A549 (cell line): ENCODE measurements around the gene WFDC5. TPM values are rescaled to one million over a fixed set of nuclear protein-coding genes. Genes with fewer than 3 reads are reported as not detected.

Source experiments
- ATAC-seq, 2 experiments: fragments of 200-7000 bp in 1 of 2; fragments of >200 bp in 1 of 2; cut with Nextera tagmentation in 1 of 2; cut with Tn5 transposase in 1 of 2; 3 replicates each; pipeline versions ENCODE4 v1.8.0 to v1.9.1; 2018 to 2020; ENCODE audit warnings: mild to moderate bottlenecking in 1 of 2, moderate library complexity in 1 of 2
- CTCF ChIA-PET: fragments of 300-600 bp; sonication (Branson Sonifier 250); formaldehyde crosslinking; extraction: SDS; loops from one replicate; lab custom pipeline; 2021; ENCODE audit warnings: antibody characterized with exemption, inconsistent platforms; lab: Yijun Ruan, JAX
- POLR2A ChIA-PET: fragments of 350-600 bp; formaldehyde crosslinking; extraction: SDS; loops from one replicate; lab custom pipeline; 2021; ENCODE audit warnings: antibody characterized with exemption, inconsistent platforms; lab: Yijun Ruan, JAX
- DNase-seq, 2 experiments: peaks; one replicate each; pipeline versions ENCODE4 v3.0.0 to v3.0.0-alpha.2; 2011 to 2016; ENCODE audit warnings: low read depth in 1 of 2, low spot score in 1 of 2
- FAIRE-seq: peaks from 2 replicates; lab custom pipeline; 2011; peaks lifted over from hg19 to GRCh38; lab: Jason Lieb, UNC
- H3K27ac ChIP-seq, 2 experiments: fragments of >200 bp; sonication (Bioruptor Twin); formaldehyde crosslinking; 3 replicates each; pipeline ENCODE4 v1.5.1; 2016 to 2017
- H3K4me1 ChIP-seq: fragments of >200 bp; sonication (Bioruptor Twin); formaldehyde crosslinking; 3 replicates; pipeline ENCODE4 v1.6.1; 2016
- H3K4me2 ChIP-seq: fragments of >200 bp; sonication (Bioruptor Twin); formaldehyde crosslinking; 3 replicates; pipeline ENCODE4 v1.6.1; 2016
- H3K4me3 ChIP-seq: fragments of >200 bp; sonication (Bioruptor Twin); formaldehyde crosslinking; 3 replicates; pipeline ENCODE4 v1.5.1; 2016
- H3K9me3 ChIP-seq: fragments of >200 bp; sonication (Bioruptor Twin); formaldehyde crosslinking; 3 replicates; pipeline ENCODE4 v1.6.1; 2016
- BCL3 ChIP-seq: fragments of >200 bp; sonication (Bioruptor Twin); formaldehyde crosslinking; IDR thresholded peaks from 3 replicates; pipeline ENCODE4 v1.6.1; 2016
- CBX2 ChIP-seq: fragments of 200-600 bp; sonication (generic); IDR thresholded peaks from 2 replicates; pipeline ENCODE4 v1.6.1; 2016; ENCODE audit warnings: low read depth, mild to moderate bottlenecking, borderline replicate concordance
- CBX8 ChIP-seq: fragments of 200-600 bp; sonication (generic); IDR thresholded peaks from 2 replicates; pipeline ENCODE4 v1.6.1; 2016
- CEBPB ChIP-seq, 2 experiments: fragments of >200 bp in 1 of 2; sonication (Bioruptor Twin) in 1 of 2; formaldehyde crosslinking in 1 of 2; IDR thresholded peaks; 2 replicates each; pipeline ENCODE4 v1.6.1; 2012 to 2016
- CHD4 ChIP-seq: fragments of 200-600 bp; sonication (generic); IDR thresholded peaks from 2 replicates; pipeline ENCODE4 v1.6.1; 2016; ENCODE audit warnings: antibody characterized with exemption, mild to moderate bottlenecking, borderline replicate concordance
- E2F6 ChIP-seq: IDR thresholded peaks from 2 replicates; pipeline ENCODE4 v1.6.1; 2012; ENCODE audit warnings: low read depth, borderline replicate concordance
- EP300 ChIP-seq, 2 experiments: fragments of >200 bp; sonication (Bioruptor Twin); formaldehyde crosslinking; IDR thresholded peaks; 2 replicates in 1 of 2; 3 replicates in 1 of 2; pipeline ENCODE4 v1.6.1; 2016 to 2017
- ESRRA ChIP-seq: fragments of 150-350 bp; IDR thresholded peaks from 2 replicates; pipeline ENCODE4 v1.6.1; 2014; ENCODE audit warnings: mild to moderate bottlenecking, low read length, borderline replicate concordance
- FOSB ChIP-seq: fragments of 250-450 bp; sonication (Bioruptor Pico); IDR thresholded peaks from 2 replicates; pipeline ENCODE4 v1.5.0; 2020; ENCODE audit warnings: mild to moderate bottlenecking, moderate library complexity
- FOSL2 ChIP-seq, 2 experiments: fragments of 450-650 bp in 1 of 2; fragments of >200 bp in 1 of 2; sonication (Bioruptor Twin) in 1 of 2; formaldehyde crosslinking; IDR thresholded peaks; 2 replicates each; pipeline versions ENCODE4 v1.5.0 to v1.6.1; 2016 to 2020; ENCODE audit warnings: mild to moderate bottlenecking in 1 of 2, moderate library complexity in 1 of 2
- FOXS1 ChIP-seq: fragments of 250-450 bp; sonication (Bioruptor Pico); IDR thresholded peaks from 2 replicates; pipeline ENCODE4 v1.5.0; 2020; ENCODE audit warnings: mild to moderate bottlenecking, moderate library complexity
- GATA3 ChIP-seq: IDR thresholded peaks from 2 replicates; pipeline ENCODE4 v1.6.1; 2012; ENCODE audit warnings: borderline replicate concordance
- HDAC2 ChIP-seq: fragments of 200-600 bp; sonication (generic); IDR thresholded peaks from 2 replicates; pipeline ENCODE4 v1.6.1; 2016
- HES2 ChIP-seq: fragments of >200 bp; sonication (Bioruptor Twin); formaldehyde crosslinking; IDR thresholded peaks from 2 replicates; pipeline ENCODE4 v1.6.1; 2016
- HMGXB4 ChIP-seq: fragments of 250-450 bp; sonication (Bioruptor Pico); IDR thresholded peaks from 2 replicates; pipeline ENCODE4 v1.5.0; 2021; ENCODE audit warnings: mild to moderate bottlenecking, moderate library complexity, borderline replicate concordance
- HOXB13 ChIP-seq: fragments of 250-450 bp; sonication (Bioruptor Pico); IDR thresholded peaks from 2 replicates; pipeline ENCODE4 v1.5.0; 2020; ENCODE audit warnings: low read depth, mild to moderate bottlenecking, moderate library complexity
- JUN ChIP-seq, 2 experiments: fragments of >200 bp; sonication (Bioruptor Twin); formaldehyde crosslinking; IDR thresholded peaks; 2 replicates in 1 of 2; 3 replicates in 1 of 2; pipeline ENCODE4 v1.6.1; 2016 to 2017
- JUNB ChIP-seq: fragments of >200 bp; sonication (Bioruptor Twin); formaldehyde crosslinking; IDR thresholded peaks from 2 replicates; pipeline ENCODE4 v1.6.1; 2016
- KDM1A ChIP-seq: fragments of 200-600 bp; sonication (generic); IDR thresholded peaks from 2 replicates; pipeline ENCODE4 v1.6.1; 2016; ENCODE audit warnings: low read depth, mild to moderate bottlenecking
- MYC ChIP-seq: IDR thresholded peaks from 2 replicates; pipeline ENCODE4 v1.6.1; 2012; ENCODE audit warnings: mild to moderate bottlenecking, inconsistent platforms, low read length, improper control_type of control experiment, borderline replicate concordance
- NFE2L2 ChIP-seq: fragments of 150-350 bp; conservative IDR thresholded peaks from 2 replicates; pipeline ENCODE4 v1.6.1; 2014; ENCODE audit warnings: low read length
- PBX3 ChIP-seq: IDR thresholded peaks from 2 replicates; pipeline ENCODE4 v1.6.1; 2012
- PHF8 ChIP-seq: fragments of 200-600 bp; sonication (generic); IDR thresholded peaks from 2 replicates; pipeline ENCODE4 v1.6.1; 2016; ENCODE audit warnings: low read depth, mild to moderate bottlenecking, antibody characterized with exemption, moderate library complexity, borderline replicate concordance
- POLR2A ChIP-seq: IDR thresholded peaks from 2 replicates; pipeline ENCODE4 v1.6.1; 2012; ENCODE audit warnings: mild to moderate bottlenecking, low read length
- POLR2AphosphoS2 ChIP-seq: conservative IDR thresholded peaks from 2 replicates; pipeline ENCODE4 v1.6.1; 2012; ENCODE audit warnings: low read length, improper control_type of control experiment, inconsistent platforms
- RAD21 ChIP-seq, 2 experiments: fragments of >200 bp in 1 of 2; sonication (Bioruptor Twin) in 1 of 2; formaldehyde crosslinking in 1 of 2; IDR thresholded peaks in 1 of 2; conservative IDR thresholded peaks in 1 of 2; 2 replicates in 1 of 2; 3 replicates in 1 of 2; pipeline ENCODE4 v1.6.1; 2012 to 2018; ENCODE audit warnings: inconsistent platforms in 1 of 2
- RCOR1 ChIP-seq: fragments of 150-350 bp; IDR thresholded peaks from 2 replicates; pipeline ENCODE4 v1.6.1; 2014; ENCODE audit warnings: antibody characterized with exemption, low read length, low read depth
- RFX5 ChIP-seq: fragments of 450-650 bp; IDR thresholded peaks from 2 replicates; pipeline ENCODE4 v1.7.1; 2014; ENCODE audit warnings: antibody characterized with exemption, mild to moderate bottlenecking, moderate library complexity
- RNF2 ChIP-seq: fragments of 200-600 bp; sonication (generic); IDR thresholded peaks from 2 replicates; pipeline ENCODE4 v1.6.1; 2016; ENCODE audit warnings: low read depth, mild to moderate bottlenecking, antibody characterized with exemption, moderate library complexity, borderline replicate concordance
- SREBF2 ChIP-seq: fragments of 450-650 bp; IDR thresholded peaks from 2 replicates; pipeline ENCODE4 v1.6.1; 2014; ENCODE audit warnings: mild to moderate bottlenecking, moderate library complexity
- ZC3H11A ChIP-seq: fragments of 450-650 bp; IDR thresholded peaks from 2 replicates; pipeline ENCODE4 v1.6.1; 2014; ENCODE audit warnings: antibody characterized with exemption, mild to moderate bottlenecking
- WGBS: methylation state at CpG from one replicate; pipeline ENCODE4 v1.1.6; 2017; ENCODE audit errors: missing lambda C conversion rate; 5-methylcytosine and 5-hydroxymethylcytosine counted together
- polyA plus RNA-seq, 4 experiments: library from polyadenylated mRNA; depleted of rRNA in 3 of 4; stranded (reverse); fragments of >200 nt; fragmentation: RNase III in 1 of 4; extraction: RNeasy Plus Mini Kit Qiagen cat#74134 plus additional on column Dnase treatment in 1 of 4; gene quantifications; 2 replicates in 3 of 4; 3 replicates in 1 of 4; pipeline ENCODE4 v1.2.3, GENCODE V29; 2011 to 2017

WFDC5 gene
- polyA plus RNA-seq, 2 of the 4 experiments (the other 2 are of a cell fraction): not detected

DNA sequence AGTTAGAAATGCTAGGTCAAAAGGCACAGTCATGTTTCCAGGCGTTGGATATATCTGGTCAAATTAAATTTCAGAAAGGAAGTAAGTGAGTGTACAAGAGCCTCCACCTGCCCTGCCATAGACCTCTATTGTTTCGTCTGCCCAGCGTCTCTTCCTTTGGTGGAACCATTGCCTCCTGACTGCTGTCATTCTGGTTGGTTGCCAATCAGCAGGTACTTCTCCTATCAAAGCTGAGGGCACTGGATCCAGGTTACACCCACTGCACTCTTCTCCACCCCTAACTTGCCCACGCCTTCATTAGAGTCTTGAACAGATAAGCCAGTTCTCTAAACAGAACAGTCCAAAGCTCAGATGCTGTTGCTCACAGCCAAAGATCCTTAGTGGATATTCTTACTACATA is 2.6 kb upstream of the WFDC5 start:
- DNase-seq: no peak
- WGBS: 38% methylated on average over 4 of the region's 4 CpGs
- TF ChIP-seq SREBF2: no peak
- no peak for TF ChIP-seq FOSB
- no peak for TF ChIP-seq CHD4
- TF ChIP-seq BCL3: no peak
- no peak for TF ChIP-seq EP300 (IDR thresholded peaks at IDR 0.05)
- TF ChIP-seq, all 56 proteins: peak for 0
- POLR2A ChIA-PET: no interaction called here
- H3K4me3 ChIP-seq: no peak overlapping the region
- no peaks in the 10 kb centered on the region for H3K9me3 ChIP-seq
- CTCF ChIA-PET: interaction anchor here (0.9 to 1.9 kb wide), 3 partner anchors 22 to 105 kb away, joined by 3 to 11 read pairs (median 4); no protein-coding TSS in a partner anchor
- no peaks in the 10 kb centered on the region for H3K4me1 ChIP-seq
- H3K27ac ChIP-seq: no peak overlapping the region
- no peak overlapping the region for H3K4me2 ChIP-seq
- ATAC-seq: no peak
- FAIRE-seq: no peak

GRCh38 chr20:45115829-45116228 is 855 bp upstream of the WFDC5 start:
- FAIRE-seq: no peak
- POLR2A ChIA-PET: no interaction called here
- CTCF ChIA-PET: interaction anchor here (1.2 to 13.7 kb wide), 3 partner anchors 10 to 72 kb away, joined by 5 to 155 read pairs (median 45); no protein-coding TSS in a partner anchor

GRCh38 chr20:45115386-45115774 is 406 bp upstream of the WFDC5 start:
- Histone ChIP-seq H3K9me3 (no peaks in the 10 kb centered on the region), H3K4me2 (no peak overlapping the region), H3K27ac (no peak overlapping the region), H3K4me3 (no peak overlapping the region), H3K4me1 (no peaks in the 10 kb centered on the region)
- CTCF ChIA-PET: interaction anchor here (1.2 to 13.7 kb wide), 3 partner anchors 9 to 72 kb away, joined by 5 to 155 read pairs (median 45); no protein-coding TSS in a partner anchor
- whole genome bisulfite sequencing: 77% methylated on average over 3 of the region's 3 CpGs
- peak in 1 of 2 experiments; percentile 10; a peak in 1 of 6 replicates for ATAC-seq
- no peak for FAIRE-seq
- DNase-seq: no peak
- POLR2A ChIA-PET: no interaction called here
- TF ChIP-seq CBX8: no peak
- TF ChIP-seq RCOR1: no peak
- TF ChIP-seq JUNB: no peak
- TF ChIP-seq SREBF2: no peak
- no peak for TF ChIP-seq HES2
- no peak for TF ChIP-seq ZC3H11A
- TF ChIP-seq FOSB: no peak
- no peak for TF ChIP-seq FOSL2 (IDR thresholded peaks at IDR 0.05)
- no peak for TF ChIP-seq FOSL2 (CRISPR knock-in tag; IDR thresholded peaks at IDR 0.05)
- no peak for TF ChIP-seq JUN (IDR thresholded peaks at IDR 0.05)
- no peak for TF ChIP-seq RNF2
- TF ChIP-seq BCL3: no peak
- no peak for TF ChIP-seq E2F6

More at GRCh38 chr20:45115829-45116228, 855 bp upstream of the WFDC5 start:
- peak in 1 of 2 experiments; percentile 22; a peak in 1 of 6 replicates for ATAC-seq
- WGBS: 49% methylated on average over 4 of the region's 4 CpGs
- Histone ChIP-seq H3K9me3 (no peaks in the 10 kb centered on the region), H3K27ac (no peak overlapping the region), H3K4me1 (no peaks in the 10 kb centered on the region), H3K4me2 (no peak overlapping the region), H3K4me3 (no peak overlapping the region)
- TF ChIP-seq RNF2: no peak
- no peak for TF ChIP-seq PHF8
- TF ChIP-seq GATA3: no peak
- no peak for TF ChIP-seq MYC
- no peak for TF ChIP-seq FOXS1 (CRISPR knock-in tag)
- no peak for TF ChIP-seq POLR2AphosphoS2
- no peak for TF ChIP-seq HMGXB4 (CRISPR knock-in tag)
- no peak for TF ChIP-seq RFX5
- TF ChIP-seq ESRRA: no peak
- no peak for TF ChIP-seq NFE2L2
- TF ChIP-seq KDM1A: no peak
- no peak for TF ChIP-seq FOSL2 (IDR thresholded peaks at IDR 0.05)
- no peak for TF ChIP-seq FOSL2 (CRISPR knock-in tag; IDR thresholded peaks at IDR 0.05)
- no peak for TF ChIP-seq HDAC2
- no peak for TF ChIP-seq CEBPB (IDR thresholded peaks at IDR 0.05)
- TF ChIP-seq CBX2: no peak
- TF ChIP-seq HOXB13: no peak
- TF ChIP-seq POLR2A: no peak
- TF ChIP-seq RAD21 (conservative IDR thresholded peaks at IDR 0.05 in 1 of 2, IDR thresholded peaks at IDR 0.05 in 1 of 2): no peak
- no peak for TF ChIP-seq PBX3
- DNase-seq: no peak
